ENCODE data around the gene FANCE.

- no peak for TF ChIP-seq CTCF (IDR thresholded peaks at IDR 0.05)
- no peak for TF ChIP-seq POLR2A (IDR thresholded peaks at IDR 0.05)
Observed at GRCh38 chr6:35488517-35488862, 36.4 kb downstream of the FANCE start.

Data from body of pancreas (tissue), 4 donors.